ENCODE measurements around the gene OASL.

OASL gene

GRCh38 chr12:120993496-120993895 is 45.5 kb downstream of the OASL start:
- no peaks in the 10 kb centered on the region for H3K4me1 ChIP-seq (ENCODE audit: control insufficient read depth, insufficient read depth, low read length, poor library complexity, severe bottlenecking)
- no peaks in the 10 kb centered on the region for H3K27me3 ChIP-seq (replicated peaks; ENCODE audit: control insufficient read depth, insufficient read depth, low read length, poor library complexity, severe bottlenecking)
- no peak overlapping the region for H3K27ac ChIP-seq (ENCODE audit: insufficient read depth, low read length, poor library complexity, severe bottlenecking)
- no peak overlapping the region for H3K4me3 ChIP-seq (ENCODE audit: insufficient read depth, low read depth, low read length, poor library complexity, severe bottlenecking)
- no peaks in the 10 kb centered on the region for H3K9me3 ChIP-seq (ENCODE audit: control insufficient read depth, low read length)
- no peaks in the 10 kb centered on the region for H3K36me3 ChIP-seq (ENCODE audit: control insufficient read depth, insufficient read depth, low read length)
- no peak for DNase-seq

- Histone ChIP-seq H3K9me3 (ENCODE audit: control insufficient read depth, low read length) (no peaks in the 10 kb centered on the region), H3K27me3 (replicated peaks; ENCODE audit: control insufficient read depth, insufficient read depth, low read length, poor library complexity, severe bottlenecking) (no peaks in the 10 kb centered on the region), H3K4me3 (ENCODE audit: insufficient read depth, low read depth, low read length, poor library complexity, severe bottlenecking) (no peak overlapping the region), H3K4me1 (ENCODE audit: control insufficient read depth, insufficient read depth, low read length, poor library complexity, severe bottlenecking) (no peaks in the 10 kb centered on the region), H3K36me3 (ENCODE audit: control insufficient read depth, insufficient read depth, low read length) (no peaks in the 10 kb centered on the region), H3K27ac (ENCODE audit: insufficient read depth, low read length, poor library complexity, severe bottlenecking) (no peak overlapping the region)
- no peak for DNase-seq
Measured at GRCh38 chr12:120992989-120993388, 46.1 kb downstream of the OASL start.

GRCh38 chr12:120991965-120992364 is 47.1 kb downstream of the OASL start:
- no peaks in the 10 kb centered on the region for H3K36me3 ChIP-seq (ENCODE audit: control insufficient read depth, insufficient read depth, low read length)
- H3K4me3 ChIP-seq (ENCODE audit: insufficient read depth, low read depth, low read length, poor library complexity, severe bottlenecking) = no peak overlapping the region
- H3K9me3 ChIP-seq (ENCODE audit: control insufficient read depth, low read length) = no peaks in the 10 kb centered on the region
- H3K27ac ChIP-seq (ENCODE audit: insufficient read depth, low read length, poor library complexity, severe bottlenecking) = no peak overlapping the region
- H3K4me1 ChIP-seq (ENCODE audit: control insufficient read depth, insufficient read depth, low read length, poor library complexity, severe bottlenecking) = no peaks in the 10 kb centered on the region
- H3K27me3 ChIP-seq (replicated peaks; ENCODE audit: control insufficient read depth, insufficient read depth, low read length, poor library complexity, severe bottlenecking) = no peaks in the 10 kb centered on the region
- no peak for DNase-seq

GRCh38 chr12:120990487-120991055 is 48.5 kb downstream of the OASL start:
- Histone ChIP-seq H3K4me3 (ENCODE audit: insufficient read depth, low read depth, low read length, poor library complexity, severe bottlenecking) (no peak overlapping the region), H3K27ac (ENCODE audit: insufficient read depth, low read length, poor library complexity, severe bottlenecking) (no peak overlapping the region), H3K9me3 (ENCODE audit: control insufficient read depth, low read length) (no peaks in the 10 kb centered on the region), H3K36me3 (ENCODE audit: control insufficient read depth, insufficient read depth, low read length) (no peaks in the 10 kb centered on the region), H3K4me1 (ENCODE audit: control insufficient read depth, insufficient read depth, low read length, poor library complexity, severe bottlenecking) (no peaks in the 10 kb centered on the region), H3K27me3 (replicated peaks; ENCODE audit: control insufficient read depth, insufficient read depth, low read length, poor library complexity, severe bottlenecking) (no peaks in the 10 kb centered on the region)
- no peak for DNase-seq

GRCh38 chr12:120989687-120990086 is 49.4 kb downstream of the OASL start:
- no peaks in the 10 kb centered on the region for H3K9me3 ChIP-seq (ENCODE audit: control insufficient read depth, low read length)
- H3K36me3 ChIP-seq (ENCODE audit: control insufficient read depth, insufficient read depth, low read length) = no peaks in the 10 kb centered on the region
- no peaks in the 10 kb centered on the region for H3K4me1 ChIP-seq (ENCODE audit: control insufficient read depth, insufficient read depth, low read length, poor library complexity, severe bottlenecking)
- no peaks in the 10 kb centered on the region for H3K27me3 ChIP-seq (replicated peaks; ENCODE audit: control insufficient read depth, insufficient read depth, low read length, poor library complexity, severe bottlenecking)
- H3K4me3 ChIP-seq (ENCODE audit: insufficient read depth, low read depth, low read length, poor library complexity, severe bottlenecking) = no peak overlapping the region
- H3K27ac ChIP-seq (ENCODE audit: insufficient read depth, low read length, poor library complexity, severe bottlenecking) = no peak overlapping the region
- no peak for DNase-seq

- no peaks in the 10 kb centered on the region for H3K4me1 ChIP-seq (ENCODE audit: control insufficient read depth, insufficient read depth, low read length, poor library complexity, severe bottlenecking)
- H3K27me3 ChIP-seq (replicated peaks; ENCODE audit: control insufficient read depth, insufficient read depth, low read length, poor library complexity, severe bottlenecking) = no peaks in the 10 kb centered on the region
- H3K36me3 ChIP-seq (ENCODE audit: control insufficient read depth, insufficient read depth, low read length) = no peaks in the 10 kb centered on the region
- no peak overlapping the region for H3K27ac ChIP-seq (ENCODE audit: insufficient read depth, low read length, poor library complexity, severe bottlenecking)
- no peak overlapping the region for H3K4me3 ChIP-seq (ENCODE audit: insufficient read depth, low read depth, low read length, poor library complexity, severe bottlenecking)
- H3K9me3 ChIP-seq (ENCODE audit: control insufficient read depth, low read length) = no peaks in the 10 kb centered on the region
- DNase-seq = no peak
Measured at GRCh38 chr12:120988658-120989057, 50.4 kb downstream of the OASL start.

GRCh38 chr12:120988234-120988633 is 50.8 kb downstream of the OASL start:
- H3K4me3 ChIP-seq (ENCODE audit: insufficient read depth, low read depth, low read length, poor library complexity, severe bottlenecking) = no peak overlapping the region
- H3K9me3 ChIP-seq (ENCODE audit: control insufficient read depth, low read length) = no peaks in the 10 kb centered on the region
- H3K27me3 ChIP-seq (replicated peaks; ENCODE audit: control insufficient read depth, insufficient read depth, low read length, poor library complexity, severe bottlenecking) = no peaks in the 10 kb centered on the region
- H3K4me1 ChIP-seq (ENCODE audit: control insufficient read depth, insufficient read depth, low read length, poor library complexity, severe bottlenecking) = no peaks in the 10 kb centered on the region
- no peak overlapping the region for H3K27ac ChIP-seq (ENCODE audit: insufficient read depth, low read length, poor library complexity, severe bottlenecking)
- no peak for DNase-seq
- H3K36me3 ChIP-seq (ENCODE audit: control insufficient read depth, insufficient read depth, low read length) = no peaks in the 10 kb centered on the region

GRCh38 chr12:120984351-120984898 is 54.6 kb downstream of the OASL start:
- H3K9me3 ChIP-seq (ENCODE audit: control insufficient read depth, low read length) = no peaks in the 10 kb centered on the region
- H3K4me3 ChIP-seq (ENCODE audit: insufficient read depth, low read depth, low read length, poor library complexity, severe bottlenecking) = no peak overlapping the region
- H3K27me3 ChIP-seq (replicated peaks; ENCODE audit: control insufficient read depth, insufficient read depth, low read length, poor library complexity, severe bottlenecking) = no peaks in the 10 kb centered on the region
- H3K36me3 ChIP-seq (ENCODE audit: control insufficient read depth, insufficient read depth, low read length) = no peaks in the 10 kb centered on the region
- no peak overlapping the region for H3K27ac ChIP-seq (ENCODE audit: insufficient read depth, low read length, poor library complexity, severe bottlenecking)
- H3K4me1 ChIP-seq (ENCODE audit: control insufficient read depth, insufficient read depth, low read length, poor library complexity, severe bottlenecking) = no peaks in the 10 kb centered on the region
- no peak for DNase-seq

- no peaks in the 10 kb centered on the region for H3K27me3 ChIP-seq (replicated peaks; ENCODE audit: control insufficient read depth, insufficient read depth, low read length, poor library complexity, severe bottlenecking)
- H3K27ac ChIP-seq (ENCODE audit: insufficient read depth, low read length, poor library complexity, severe bottlenecking) = no peak overlapping the region
- no peak for DNase-seq
Measured at GRCh38 chr12:120983759-120984158, 55.3 kb downstream of the OASL start.

GRCh38 chr12:120982659-120983058 is 56.4 kb downstream of the OASL start:
- Histone ChIP-seq H3K27ac (ENCODE audit: insufficient read depth, low read length, poor library complexity, severe bottlenecking) (no peak overlapping the region), H3K4me3 (ENCODE audit: insufficient read depth, low read depth, low read length, poor library complexity, severe bottlenecking) (no peak overlapping the region), H3K4me1 (ENCODE audit: control insufficient read depth, insufficient read depth, low read length, poor library complexity, severe bottlenecking) (no peaks in the 10 kb centered on the region), H3K9me3 (ENCODE audit: control insufficient read depth, low read length) (no peaks in the 10 kb centered on the region), H3K27me3 (replicated peaks; ENCODE audit: control insufficient read depth, insufficient read depth, low read length, poor library complexity, severe bottlenecking) (no peaks in the 10 kb centered on the region), H3K36me3 (ENCODE audit: control insufficient read depth, insufficient read depth, low read length) (no peaks in the 10 kb centered on the region)
- no peak for DNase-seq

More at GRCh38 chr12:120983759-120984158, 55.3 kb downstream of the OASL start:
- H3K9me3 ChIP-seq (ENCODE audit: control insufficient read depth, low read length) = no peaks in the 10 kb centered on the region
- H3K36me3 ChIP-seq (ENCODE audit: control insufficient read depth, insufficient read depth, low read length) = no peaks in the 10 kb centered on the region
- no peaks in the 10 kb centered on the region for H3K4me1 ChIP-seq (ENCODE audit: control insufficient read depth, insufficient read depth, low read length, poor library complexity, severe bottlenecking)
- no peak overlapping the region for H3K4me3 ChIP-seq (ENCODE audit: insufficient read depth, low read depth, low read length, poor library complexity, severe bottlenecking)
